NCI-H1105 (cell line): ENCODE results near the gene GSTT4.
"Not testable (repeated sequence)": the region's sequence is repeated elsewhere in the genome, so short reads cannot be mapped to it uniquely, and the experiment has no call there.

Source experiments
- DNase-seq: peaks from one replicate; lab custom pipeline; 2025; lab: John Stamatoyannopoulos, UW

The GSTT4 gene

DNA sequence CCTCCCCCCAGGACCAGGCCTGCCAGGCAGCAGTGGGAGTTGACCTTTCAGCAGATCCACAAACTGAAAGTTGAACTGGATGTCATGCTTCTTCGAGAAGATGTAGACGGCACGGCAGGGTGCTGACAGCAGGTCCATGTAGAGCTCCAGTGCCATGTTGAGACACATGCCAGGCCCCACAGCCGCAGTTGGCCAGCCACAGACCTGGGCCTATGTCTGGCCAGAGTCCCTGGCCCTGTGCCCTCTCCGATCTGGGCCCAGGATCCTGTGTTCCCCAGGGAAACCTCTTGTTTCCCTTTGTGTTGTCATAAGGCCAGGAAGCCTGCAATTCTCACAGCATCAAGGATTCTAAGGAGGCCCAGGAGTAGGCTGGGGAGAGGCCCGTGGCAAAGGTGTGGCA, at the start of gene GSTT4:
TSS of gene GSTT4 (minus strand) at position 253 of the 400 bp plus-strand sequence. CDS start at position 156, 97 bp downstream.
- DNase-seq: no peak

DNA sequence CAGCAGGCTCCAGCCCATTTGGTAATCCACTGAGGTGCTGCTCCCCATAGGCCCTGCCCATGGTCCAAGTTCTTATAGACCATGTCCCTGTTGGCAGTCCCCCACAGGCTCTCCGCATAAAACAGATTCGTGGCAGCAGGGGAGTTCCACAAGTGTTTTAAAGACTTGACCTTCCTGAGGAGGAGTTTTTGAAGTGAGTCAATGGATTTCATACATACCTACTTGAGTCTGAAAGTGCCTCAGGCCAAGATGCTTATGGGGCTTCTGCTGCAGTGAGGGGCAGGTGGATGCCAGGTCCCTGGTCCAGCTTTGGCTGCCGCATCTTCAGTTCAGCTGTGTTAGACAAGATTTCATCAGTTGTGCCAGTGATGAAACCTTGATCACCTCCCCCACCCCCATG, 49.1 kb upstream of the GSTT4 start:
- DNase-seq: no peak

DNA sequence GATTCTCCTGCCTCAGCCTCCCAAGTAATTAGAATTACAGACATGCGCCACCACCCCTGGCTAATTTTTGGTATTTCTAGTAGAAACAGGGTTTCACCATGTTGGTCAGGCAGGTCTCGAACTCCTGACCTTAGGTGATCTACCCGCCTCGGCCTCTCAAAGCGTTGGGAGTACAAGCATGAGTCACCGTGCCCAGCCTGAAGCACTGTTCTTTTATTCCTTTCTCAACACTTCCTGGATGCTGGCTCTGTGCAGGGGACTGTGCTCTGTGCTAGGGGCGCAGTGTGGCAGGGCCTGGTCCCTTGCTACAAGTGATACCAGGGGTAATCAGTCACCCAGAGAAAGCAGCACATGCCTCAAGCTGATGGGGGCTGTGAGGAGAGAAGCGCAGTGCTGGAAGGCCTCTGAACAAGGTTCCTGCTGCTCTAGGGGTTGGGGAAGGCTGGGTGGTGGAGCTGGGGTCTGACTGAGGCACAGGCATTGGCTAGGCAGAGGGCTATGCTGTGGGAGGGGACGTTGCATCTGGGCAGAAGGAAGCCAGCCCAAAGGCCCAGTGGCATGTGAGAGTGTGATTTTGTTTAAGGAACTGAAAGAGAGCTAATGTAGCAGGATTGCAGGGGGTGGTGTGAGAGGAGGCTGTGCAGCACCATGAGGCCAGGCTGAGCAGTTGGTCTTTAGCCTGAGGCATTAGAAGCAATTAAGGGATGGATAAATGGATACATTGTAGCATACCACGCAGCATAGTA, 48.4 kb upstream of the GSTT4 start:
- DNase-seq: no peak

DNA sequence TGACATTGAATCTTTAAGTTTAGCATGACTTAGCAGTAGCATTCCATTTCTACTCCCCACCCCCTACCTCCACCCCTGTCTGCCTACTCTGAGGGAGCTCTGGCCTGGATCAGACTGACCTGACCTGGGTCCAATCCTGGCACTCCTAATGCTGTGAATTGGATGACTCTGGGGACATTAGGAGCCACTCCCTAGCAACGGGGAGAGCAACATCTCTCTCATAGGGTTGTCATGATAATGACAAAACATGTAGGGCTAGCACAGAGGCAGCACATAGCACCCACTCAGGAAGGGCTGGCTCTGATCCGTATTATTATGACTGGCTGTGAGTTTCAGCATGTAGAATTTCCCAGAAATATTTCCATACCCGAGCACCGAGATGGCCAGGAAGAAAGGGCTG, 46.3 kb upstream of the GSTT4 start:
- no peak for DNase-seq

DNA sequence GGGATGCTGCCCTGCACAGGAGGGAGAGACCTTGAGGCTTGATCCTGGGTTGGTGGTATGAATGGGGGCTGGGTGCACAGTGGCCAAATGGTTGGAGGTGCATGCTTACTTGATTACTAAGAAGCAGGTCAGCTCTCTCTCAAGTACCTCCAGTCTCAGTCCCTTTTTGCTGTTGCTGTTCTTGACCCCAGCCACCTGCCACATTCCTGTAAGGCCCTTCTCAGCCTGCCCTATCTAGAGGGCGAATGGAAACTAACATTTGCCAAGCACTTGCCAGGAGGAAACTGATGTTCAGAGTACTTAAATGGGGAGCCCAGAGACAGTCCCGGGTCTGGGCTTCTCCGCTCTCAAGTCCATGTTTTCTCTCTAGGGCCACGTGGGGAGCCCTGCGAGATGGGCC, 45.8 kb upstream of the GSTT4 start:
- DNase-seq: no peak

DNA sequence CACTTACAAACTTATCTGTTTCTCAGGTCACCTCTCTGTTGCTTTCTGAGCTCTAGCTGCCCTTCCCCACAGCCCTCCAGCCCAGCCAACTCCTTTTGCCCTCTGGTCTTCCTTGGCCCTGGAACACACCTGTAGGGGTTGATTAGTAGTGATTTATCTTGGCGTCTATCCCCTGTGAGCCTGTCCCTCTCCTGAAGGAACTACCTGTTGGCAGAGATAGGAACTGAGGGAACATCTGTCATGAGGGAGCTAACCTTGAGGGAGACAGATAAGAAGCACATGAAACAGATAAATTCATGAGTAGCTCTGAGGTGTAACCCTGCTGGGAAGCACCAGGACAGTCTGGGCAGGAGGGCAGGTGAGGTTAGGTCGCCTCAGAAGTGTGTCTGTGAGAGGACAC, 44.7 kb upstream of the GSTT4 start:
- no peak for DNase-seq

DNA sequence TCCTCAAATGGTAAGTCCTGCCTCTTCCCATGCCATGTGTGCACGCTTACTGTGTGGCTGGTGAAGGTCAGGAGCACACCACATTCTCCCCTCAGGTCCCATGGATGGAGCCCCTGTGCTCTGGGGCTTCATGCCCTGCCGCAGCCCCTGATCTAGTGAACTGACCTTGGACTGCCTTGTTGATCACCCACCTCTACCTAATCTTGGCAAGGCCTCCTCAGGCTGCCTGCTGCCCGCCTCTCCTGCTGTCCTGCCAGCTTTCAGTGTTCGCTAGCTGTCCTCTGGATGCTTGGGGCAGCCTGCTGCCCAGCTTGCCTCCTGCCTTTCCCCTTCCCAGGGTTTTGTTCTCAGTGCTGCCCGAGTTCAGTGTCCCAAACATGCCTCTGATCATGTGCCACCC, 44.0 kb upstream of the GSTT4 start:
- no peak for DNase-seq

DNA sequence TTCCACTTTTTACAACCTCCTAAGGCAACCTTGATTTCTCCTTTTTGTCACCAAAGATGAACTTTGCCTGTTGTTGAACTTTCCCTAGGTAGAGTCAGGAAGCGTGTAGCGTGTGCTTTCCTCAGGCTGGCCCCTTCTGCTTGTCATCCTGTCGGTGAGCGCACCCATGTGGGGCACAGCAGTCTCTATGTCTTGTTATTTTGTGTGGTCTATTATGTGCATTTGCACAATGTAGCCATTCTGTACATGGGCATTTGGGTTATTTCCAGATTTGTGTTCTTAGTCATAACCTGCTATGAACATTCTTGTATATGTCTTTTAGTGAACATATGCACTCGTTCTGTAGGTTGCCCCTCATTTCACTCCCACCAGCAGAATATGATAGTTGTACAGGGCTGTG, 40.8 kb upstream of the GSTT4 start:
- DNase-seq: no peak

DNA sequence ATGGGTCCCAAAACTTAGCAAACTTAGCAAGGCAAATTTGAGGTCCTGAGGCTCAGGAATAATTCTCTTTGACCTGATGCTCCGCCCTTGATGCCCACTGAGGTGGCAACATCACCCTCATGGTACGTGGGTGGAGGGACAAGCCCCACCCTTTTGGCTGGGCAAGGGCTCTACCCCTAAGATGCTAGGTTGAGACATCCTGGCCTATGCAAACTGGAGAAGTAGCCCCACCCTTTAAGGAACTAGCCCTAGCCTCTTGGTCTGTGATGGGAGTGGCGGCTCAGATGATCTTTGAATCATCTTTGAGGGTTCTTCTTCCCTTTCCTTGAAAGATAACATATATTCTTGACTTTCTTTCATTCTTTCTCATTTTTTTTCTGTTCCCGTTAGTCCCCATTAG, 38.7 kb upstream of the GSTT4 start:
- no peak for DNase-seq

DNA sequence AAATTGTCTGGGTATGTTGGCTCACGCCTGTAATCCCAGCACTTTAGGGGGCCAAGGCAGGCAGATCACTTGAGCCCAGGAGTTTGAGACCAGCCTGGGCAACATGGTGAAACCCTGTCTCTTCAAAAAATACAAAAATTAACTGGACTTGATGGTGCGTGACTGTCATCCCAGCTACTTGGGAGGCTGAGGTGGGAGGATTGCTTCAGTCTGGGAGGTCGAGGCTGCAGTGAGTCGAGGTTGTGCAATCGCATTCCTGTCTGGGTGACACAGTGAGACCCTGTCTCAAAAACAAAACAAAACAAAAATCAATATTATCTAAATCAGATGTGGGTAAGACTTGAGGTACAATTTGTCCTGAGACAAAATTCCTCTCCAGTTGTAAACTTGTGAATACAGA, 38.2 kb upstream of the GSTT4 start:
- not testable (repeated sequence) for DNase-seq

DNA sequence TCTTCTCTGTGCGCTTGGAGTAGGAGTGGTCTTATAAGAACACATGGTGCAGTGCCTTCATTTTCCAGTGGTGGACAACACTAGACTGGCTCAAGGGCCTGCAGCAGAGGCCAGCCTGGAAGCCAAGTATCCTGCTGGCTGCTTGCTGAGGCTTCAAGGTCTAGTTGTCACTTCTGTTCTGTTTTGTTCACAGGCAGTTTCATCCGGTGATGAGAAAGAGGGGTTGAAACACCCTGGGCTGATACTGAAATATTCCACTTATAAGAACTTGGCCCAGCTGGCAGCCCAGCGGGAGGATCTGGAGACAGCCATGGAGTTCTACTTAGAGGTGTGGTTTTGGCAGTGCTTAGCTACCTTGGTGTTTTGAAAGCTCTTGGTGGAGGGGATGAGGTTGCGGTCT, 35.7 kb upstream of the GSTT4 start:
- no peak for DNase-seq

DNA sequence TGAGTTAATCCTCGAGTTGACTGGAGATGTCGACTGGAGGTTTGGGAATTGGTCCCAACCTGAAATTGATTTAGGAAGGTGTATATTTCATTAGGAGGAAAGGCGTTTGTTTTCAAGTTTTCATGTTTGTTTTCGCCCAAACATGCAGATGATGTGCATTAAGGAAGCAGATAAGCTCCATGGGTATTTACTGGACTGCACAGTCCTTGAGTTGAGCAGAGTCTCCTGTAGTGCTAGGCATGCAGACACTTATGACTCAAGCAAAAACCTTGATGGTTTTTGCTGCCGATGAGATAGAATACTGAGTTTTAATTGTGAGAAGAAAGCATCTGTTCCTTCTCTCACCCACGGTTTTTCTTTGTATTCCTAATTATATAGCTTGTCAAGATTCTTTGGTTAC, 33.8 kb upstream of the GSTT4 start:
- DNase-seq: no peak

DNA sequence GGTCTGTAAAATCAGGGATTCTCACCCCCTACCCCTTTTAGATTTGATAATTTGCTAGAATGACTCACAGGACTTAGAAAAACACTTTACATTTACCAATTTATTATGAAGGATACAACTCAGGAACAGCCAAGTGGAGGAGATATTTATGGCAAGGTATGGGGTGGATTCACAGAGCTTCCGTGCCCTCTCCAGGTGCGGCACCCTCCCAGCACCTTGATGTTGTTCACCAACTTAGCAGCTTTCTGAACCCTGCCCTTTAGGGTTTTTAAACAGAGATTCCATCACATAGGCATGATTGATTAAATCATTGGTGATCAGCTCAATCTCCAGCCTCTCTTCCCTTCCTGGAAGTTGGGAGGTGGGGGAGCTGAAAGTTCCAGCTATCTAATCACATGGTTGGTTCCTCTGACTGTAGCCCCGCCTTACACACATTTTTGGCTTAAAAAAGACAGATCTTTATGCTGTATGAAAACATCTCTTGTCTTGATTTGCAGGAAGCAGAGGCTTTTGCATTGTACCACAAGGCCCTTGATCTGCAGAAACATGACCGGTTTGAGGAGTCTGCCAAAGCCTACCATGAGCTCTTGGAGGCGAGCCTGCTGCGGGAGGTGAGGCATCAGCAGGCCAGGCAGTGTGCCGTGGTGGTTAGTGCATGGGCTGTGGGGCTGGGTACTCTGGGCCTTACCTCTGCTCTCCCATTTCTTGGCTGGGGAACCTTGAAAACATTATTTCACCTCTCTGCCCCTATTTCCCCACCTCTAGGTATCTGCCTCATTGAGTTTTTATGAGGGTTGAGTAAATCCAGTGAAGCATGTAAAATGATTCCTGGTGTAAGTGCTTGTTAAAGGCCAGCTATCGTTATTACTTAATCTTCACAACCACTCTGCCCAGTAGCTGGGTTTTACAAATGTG, 32.9 kb upstream of the GSTT4 start:
- DNase-seq: no peak

DNA sequence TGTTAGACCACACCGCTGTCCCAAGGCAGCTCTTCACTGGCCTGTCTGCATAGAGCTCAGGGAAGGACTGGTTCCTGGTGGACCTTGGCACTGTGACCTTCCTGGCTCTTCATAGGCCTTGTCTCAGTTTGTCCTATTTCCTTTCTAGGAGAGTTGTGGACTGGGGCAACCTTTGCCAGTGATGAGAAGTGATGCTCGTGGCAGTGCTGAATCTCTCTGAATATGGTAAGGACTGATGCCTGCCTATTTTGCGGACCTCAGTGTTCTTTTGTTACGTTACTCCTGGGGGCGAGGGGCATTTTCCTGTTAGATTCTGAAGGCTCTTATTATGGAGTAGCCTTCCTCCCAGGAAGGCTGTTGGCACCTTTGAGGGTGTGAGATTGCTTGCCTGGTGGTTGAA, 30.0 kb upstream of the GSTT4 start:
- no peak for DNase-seq

DNA sequence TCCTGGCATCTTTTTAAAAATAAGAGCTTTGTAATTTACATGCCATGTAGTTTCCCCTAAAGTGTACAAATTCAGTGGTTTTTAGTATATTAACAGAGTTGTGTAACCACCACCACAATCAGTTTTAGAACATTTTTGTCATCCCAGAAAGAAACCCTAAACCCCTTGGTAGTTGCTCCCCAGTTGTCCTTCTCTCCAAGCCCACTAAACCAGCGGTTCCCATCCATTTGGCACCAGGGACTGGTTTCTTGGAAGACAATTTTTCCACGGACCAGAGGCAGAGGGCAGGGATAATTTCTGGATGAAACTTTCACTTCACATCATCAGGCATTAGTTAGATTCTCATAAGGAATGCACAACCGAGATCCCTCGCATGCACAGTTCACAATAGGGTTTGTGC, 28.5 kb upstream of the GSTT4 start:
- DNase-seq: no peak

DNA sequence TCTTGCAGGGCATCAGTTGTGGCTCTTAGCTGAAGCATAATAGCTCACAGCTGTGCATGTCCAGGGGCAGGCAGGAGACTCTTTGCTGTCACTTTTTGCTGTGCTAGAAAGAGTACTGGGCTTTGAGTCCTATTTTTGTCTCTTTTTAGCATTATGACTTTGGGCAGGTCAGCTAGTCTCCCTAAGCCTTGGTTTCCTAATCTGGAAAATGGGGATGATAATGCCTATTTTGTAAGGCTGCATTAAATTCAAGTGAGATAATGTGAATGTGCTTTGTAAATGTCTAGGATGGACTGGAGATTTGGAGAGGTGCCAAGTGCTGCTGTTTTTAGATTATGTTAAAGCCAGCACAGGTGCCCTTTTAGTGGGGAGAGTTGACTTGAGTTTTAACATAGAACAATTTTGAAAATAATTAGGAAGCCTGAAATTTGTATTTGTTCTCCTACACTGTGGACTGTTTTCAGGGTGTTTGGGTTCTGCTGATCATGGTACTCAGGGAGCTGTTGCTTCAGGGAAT, 25.0 kb upstream of the GSTT4 start:
- no peak for DNase-seq

DNA sequence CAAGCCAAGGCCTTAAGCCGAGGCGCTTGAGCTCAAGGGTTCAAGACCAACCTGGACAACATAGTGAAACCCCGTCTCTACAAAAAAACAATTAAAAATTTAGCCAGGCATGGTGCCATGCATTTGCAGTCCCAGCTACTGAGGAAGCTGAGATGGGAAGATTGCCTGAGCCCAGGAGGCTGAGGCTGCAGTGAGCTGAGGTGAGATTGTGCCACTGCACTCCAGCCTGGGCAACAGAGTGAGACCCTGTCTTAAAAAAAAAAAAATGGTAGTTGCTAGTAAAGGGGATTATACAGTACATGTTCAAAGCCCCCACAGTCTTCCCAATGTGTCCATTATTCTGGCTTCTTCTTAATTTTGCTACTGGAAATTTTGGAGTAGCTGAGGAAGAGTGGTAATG, 24.1 kb upstream of the GSTT4 start:
- DNase-seq: no peak

DNA sequence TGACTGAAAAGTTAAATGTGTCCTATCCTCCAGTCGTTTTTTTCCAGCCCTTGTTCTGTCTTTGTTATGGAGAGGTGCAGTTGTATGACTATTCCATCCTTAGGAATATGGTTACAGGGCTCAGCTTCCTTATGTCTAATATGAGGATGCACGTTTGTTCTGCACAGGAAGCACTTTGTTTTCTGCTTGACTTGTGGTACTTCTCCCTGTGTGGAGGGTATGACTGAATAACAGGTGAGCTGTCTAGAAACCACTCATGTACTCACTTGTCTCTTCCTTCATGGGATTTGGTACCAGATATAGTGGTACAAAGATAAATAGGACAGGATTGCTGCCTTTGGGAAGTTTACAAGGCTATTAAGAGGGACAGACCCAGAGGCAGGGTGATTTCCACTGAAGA, 23.3 kb upstream of the GSTT4 start:
- DNase-seq: no peak

DNA sequence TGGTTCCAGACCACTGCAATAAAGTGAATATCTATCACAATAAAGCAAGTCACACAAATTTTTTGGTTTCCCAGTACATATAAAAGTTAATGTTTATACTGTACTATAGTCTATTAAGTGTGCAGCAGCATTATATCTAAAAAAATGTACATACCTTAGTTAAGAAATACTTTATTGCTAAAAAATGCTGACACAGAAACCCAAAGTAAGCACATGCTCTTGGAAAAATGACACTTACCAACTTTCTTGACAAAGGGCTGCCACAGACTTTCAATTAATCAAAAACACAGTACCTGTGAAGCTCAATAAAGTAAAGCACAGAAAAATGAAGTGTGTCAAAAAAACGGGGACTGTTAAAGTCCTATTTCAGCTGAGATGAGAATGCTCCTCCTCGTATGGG, 22.7 kb upstream of the GSTT4 start:
- no peak for DNase-seq

DNA sequence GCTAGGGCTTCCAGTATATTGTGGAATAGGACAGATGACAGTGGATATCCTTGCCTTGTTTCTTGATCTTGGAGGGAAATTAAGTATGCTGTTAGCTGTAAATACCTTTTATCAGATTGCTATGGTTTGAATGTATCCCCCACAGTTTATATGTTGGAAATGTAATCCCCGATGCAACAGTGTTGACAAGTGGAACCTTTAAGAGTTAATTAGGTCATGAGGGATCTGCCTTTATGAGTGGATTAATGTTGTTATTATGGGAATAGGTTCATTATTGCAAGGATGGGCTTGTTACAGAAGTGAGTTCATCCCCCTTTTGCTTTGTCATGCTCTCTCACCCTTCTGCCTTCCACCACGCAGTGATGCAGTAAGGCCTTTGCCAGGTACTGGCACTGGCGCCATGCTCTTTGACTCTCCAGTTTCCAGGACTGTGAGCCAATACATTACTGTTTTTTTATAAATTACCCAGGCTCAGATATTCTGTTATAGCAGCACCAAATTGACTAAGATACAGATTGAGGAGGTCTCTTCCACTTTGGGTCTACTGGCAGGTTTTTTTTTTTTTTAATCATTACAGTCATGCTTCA, 22.2 kb upstream of the GSTT4 start:
- DNase-seq: no peak

DNA sequence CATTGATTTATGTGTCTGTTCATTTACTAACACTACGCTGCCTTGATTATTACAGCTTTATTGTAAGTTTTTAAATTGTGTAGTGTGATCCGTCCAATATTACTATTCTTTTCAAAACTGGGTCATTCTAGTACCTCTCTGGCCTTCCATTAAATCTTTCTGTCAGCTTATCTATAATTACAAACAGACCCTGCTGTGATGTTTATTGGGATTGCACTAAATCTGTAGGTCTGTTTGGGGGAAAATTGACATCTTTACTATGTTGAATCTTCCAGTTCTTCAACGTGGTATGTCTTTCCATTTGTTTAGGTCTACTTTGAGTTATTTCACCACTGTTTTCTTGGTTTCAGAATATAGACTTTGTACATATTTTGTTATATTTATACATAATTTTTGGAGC, 21.5 kb upstream of the GSTT4 start:
- DNase-seq: no peak

DNA sequence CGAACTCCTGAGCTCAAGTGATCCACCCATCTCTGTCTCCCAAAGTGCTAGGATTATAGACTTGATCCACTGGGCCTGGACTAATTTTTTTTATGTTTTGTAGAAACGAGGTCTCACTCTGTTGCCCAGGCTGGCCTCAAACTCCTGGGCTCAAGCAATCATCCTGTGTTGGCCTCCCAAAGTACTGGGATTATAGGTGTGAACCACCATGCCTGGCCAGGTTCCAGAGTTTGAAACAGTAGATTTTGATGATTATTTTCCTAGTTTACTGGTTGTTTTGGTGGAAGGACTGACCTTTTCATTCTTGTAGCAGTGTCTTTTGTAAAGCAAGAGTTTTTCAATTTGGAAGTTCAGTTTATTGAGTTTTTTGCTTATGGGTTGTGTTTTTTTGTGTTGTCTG, 20.8 kb upstream of the GSTT4 start:
- DNase-seq: no peak

DNA sequence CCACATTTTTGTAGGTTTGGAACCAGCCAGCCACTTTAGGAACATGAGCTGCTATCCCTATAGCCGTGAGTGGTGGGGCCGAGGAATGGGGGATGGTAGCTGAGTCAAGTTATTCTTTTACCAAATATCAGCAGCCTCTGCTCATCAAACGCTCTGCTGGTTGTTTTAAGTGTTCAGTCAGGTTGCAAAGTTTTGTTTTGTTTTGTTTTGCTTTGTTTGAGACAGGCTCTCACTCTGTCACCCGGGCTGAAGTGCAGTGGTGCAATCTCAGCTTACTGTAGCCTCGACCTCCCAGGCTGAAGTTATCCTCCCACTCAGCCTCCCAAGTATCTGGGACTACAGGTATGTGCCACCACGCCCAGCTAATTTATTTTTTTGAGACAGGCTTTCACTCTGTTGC, 20.2 kb upstream of the GSTT4 start:
- DNase-seq: no peak
